DOHH2 (cell line): ENCODE results near the gene PEDS1.
"Not testable (repeated sequence)": the region's sequence is repeated elsewhere in the genome, so short reads cannot be mapped to it uniquely, and the experiment has no call there.

Experiments used
- H3F3A ChIP-seq: fragments of 200-600 bp; sonication (generic), shearing (Covaris generic); 2 replicates; pipeline ENCODE4 v1.6.0; 2016; ENCODE audit warnings: antibody characterized with exemption, mild to moderate bottlenecking; ENCODE audit not compliant: control insufficient read depth, insufficient read depth
- H3K27ac ChIP-seq: fragments of 200-600 bp; sonication (generic); 2 replicates; pipeline ENCODE4 v1.5.1; 2014; ENCODE audit warnings: low read depth, mild to moderate bottlenecking, low read length, moderate library complexity
- H3K27me3 ChIP-seq: fragments of 200-600 bp; sonication (generic); 2 replicates; pipeline ENCODE4 v1.6.1; 2014; ENCODE audit warnings: mild to moderate bottlenecking, low read length, mixed read lengths; ENCODE audit not compliant: control insufficient read depth
- H3K36me3 ChIP-seq: fragments of 200-600 bp; sonication (generic); 2 replicates; pipeline ENCODE4 v1.6.1; 2014; ENCODE audit warnings: mild to moderate bottlenecking, low read length, moderate library complexity, mixed read lengths; ENCODE audit not compliant: control insufficient read depth
- H3K4me1 ChIP-seq: fragments of 200-600 bp; sonication (generic); 2 replicates; pipeline ENCODE4 v1.6.1; 2014; ENCODE audit warnings: mild to moderate bottlenecking, low read length, mixed read lengths; ENCODE audit not compliant: control insufficient read depth
- H3K4me2 ChIP-seq: fragments of 200-600 bp; sonication (generic); 2 replicates; pipeline ENCODE4 v1.6.0; 2014; ENCODE audit warnings: mild to moderate bottlenecking, low read length, moderate library complexity
- H3K4me3 ChIP-seq: fragments of 200-600 bp; sonication (generic); 2 replicates; pipeline ENCODE4 v1.5.1; 2014; ENCODE audit warnings: mild to moderate bottlenecking, low read length, mixed read lengths
- H3K79me2 ChIP-seq: fragments of 200-600 bp; sonication (generic); 2 replicates; pipeline ENCODE4 v1.6.1; 2014; ENCODE audit warnings: mild to moderate bottlenecking, low read length, mixed read lengths; ENCODE audit not compliant: control insufficient read depth
- H3K9me2 ChIP-seq: fragments of 200-600 bp; sonication (generic); replicated peaks from 2 replicates; pipeline ENCODE4 v1.6.1; 2014; ENCODE audit warnings: mild to moderate bottlenecking, low read length, mixed read lengths; ENCODE audit not compliant: control insufficient read depth
- H3K9me3 ChIP-seq: fragments of 200-600 bp; sonication (generic); 2 replicates; pipeline ENCODE4 v1.6.1; 2014; ENCODE audit warnings: antibody characterized with exemption, low read length, mixed read lengths; ENCODE audit not compliant: control insufficient read depth, insufficient read depth
- H4K20me1 ChIP-seq: fragments of 200-600 bp; sonication (generic); 2 replicates; pipeline ENCODE4 v1.6.0; 2014; ENCODE audit warnings: low read depth, mild to moderate bottlenecking, antibody characterized with exemption, low read length, moderate library complexity; ENCODE audit not compliant: control insufficient read depth, insufficient read depth
- CTCF ChIP-seq: fragments of 200-600 bp; sonication (generic); IDR thresholded peaks from one replicate; pipeline ENCODE4 v1.5.1; 2014; ENCODE audit warnings: antibody characterized with exemption, mild to moderate bottlenecking, low read depth, low read length; ENCODE audit not compliant: poor library complexity, severe bottlenecking
- EZH2phosphoT487 ChIP-seq: fragments of 200-600 bp; sonication (generic); IDR thresholded peaks from 2 replicates; pipeline ENCODE4 v1.6.1; 2017; ENCODE audit warnings: borderline replicate concordance, mild to moderate bottlenecking, antibody characterized with exemption, low read length, moderate library complexity, mixed read lengths

The PEDS1 gene

GRCh38 chr20:50153500-50154377 lies at the start of gene PEDS1:
Gene PEDS1 (minus strand): TSS chr20:50153723. CDS start chr20:50153637, 86 bp downstream.
- Histone ChIP-seq H3K27ac (no peak within 1 kb of the TSS), H3K9me2 (no peaks in the 10 kb centered on the region), H3K9me3 (no peaks in the 10 kb centered on the region), H3K27me3 (no peaks in the 10 kb centered on the region), H3K79me2 (peaks cover 41% of the 10 kb centered on the region), H4K20me1 (no peaks in the 10 kb centered on the region), H3K4me2 (peak within 1 kb of the TSS; percentile 92), H3K36me3 (peaks cover 14% of the 10 kb centered on the region), H3K4me1 (peaks cover 23% of the 10 kb centered on the region), H3K4me3 (peak within 1 kb of the TSS; percentile 86), H3F3A (no peaks in the 10 kb centered on the region)
- TF ChIP-seq CTCF (no peak), EZH2phosphoT487 (no peak)

GRCh38 chr20:50202677-50203076 lies 49.2 kb upstream of the PEDS1 start:
- Histone ChIP-seq H3K27me3 (peaks cover 2% of the 10 kb centered on the region; the same call in 1 of the 2 replicates), H4K20me1 (no peaks in the 10 kb centered on the region), H3K9me2 (no peaks in the 10 kb centered on the region), H3K9me3 (peaks cover 4% of the 10 kb centered on the region; the same call in 1 of the 2 replicates), H3K79me2 (no peaks in the 10 kb centered on the region), H3K4me3 (no peak overlapping the region), H3K27ac (no peak overlapping the region), H3K36me3 (no peaks in the 10 kb centered on the region), H3F3A (no peaks in the 10 kb centered on the region), H3K4me1 (peaks cover 27% of the 10 kb centered on the region), H3K4me2 (no peak overlapping the region)
- no peak for TF ChIP-seq CTCF
- TF ChIP-seq EZH2phosphoT487 = no peak

- not testable (repeated sequence) for H3K4me2 ChIP-seq, H3K4me3 ChIP-seq, H3F3A ChIP-seq, H3K36me3 ChIP-seq, H3K27ac ChIP-seq, H3K27me3 ChIP-seq, H3K9me3 ChIP-seq, H3K9me2 ChIP-seq, H3K79me2 ChIP-seq, H4K20me1 ChIP-seq
- H3K4me1 ChIP-seq = peaks cover 36% of the 10 kb centered on the region
Observed at GRCh38 chr20:50201710-50202109, 48.2 kb upstream of the PEDS1 start.

DNA sequence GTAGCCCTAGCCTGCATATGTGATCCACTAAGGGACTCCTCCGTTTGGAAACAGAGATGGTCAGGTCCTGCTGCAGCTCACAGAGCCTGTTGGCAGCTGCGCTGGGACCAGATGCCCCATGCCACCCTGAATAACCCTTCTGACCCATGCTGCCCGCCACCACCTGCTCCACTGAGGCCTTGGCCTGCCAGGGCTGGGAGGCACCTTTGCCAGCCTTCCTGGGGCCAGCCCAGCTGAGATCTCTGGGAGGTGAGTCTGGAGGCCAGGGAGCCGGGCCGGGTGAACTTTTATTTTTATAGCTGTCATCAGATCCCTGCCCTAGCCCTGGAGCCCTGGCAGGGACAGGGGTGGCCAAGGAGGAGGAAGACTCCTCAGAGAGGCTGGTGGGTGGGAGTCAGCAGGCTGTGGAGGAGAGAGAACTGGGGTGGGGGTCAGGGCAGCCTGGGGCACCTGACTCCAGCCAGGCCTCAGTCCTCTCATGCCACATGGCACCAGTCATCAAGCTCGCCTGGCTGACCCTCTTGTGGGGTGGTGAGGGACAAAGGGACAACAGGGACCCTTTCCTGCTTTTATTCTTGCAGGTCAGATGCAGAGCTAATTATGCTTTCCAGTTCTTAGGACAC lies 47.1 kb upstream of the PEDS1 start:
- no peaks in the 10 kb centered on the region for H3K79me2 ChIP-seq
- no peak for TF ChIP-seq EZH2phosphoT487
- no peak for TF ChIP-seq CTCF
- H3K27me3 ChIP-seq = no peaks in the 10 kb centered on the region
- H3K27ac ChIP-seq = 0 out of 2 replicates have a peak overlapping the region, but pooled peaks have one; percentile 14
- H3K9me3 ChIP-seq = peaks cover 4% of the 10 kb centered on the region; the same call in 1 of the 2 replicates
- no peaks in the 10 kb centered on the region for H3K9me2 ChIP-seq
- H3K36me3 ChIP-seq = no peaks in the 10 kb centered on the region
- peaks cover 36% of the 10 kb centered on the region for H3K4me1 ChIP-seq
- H3F3A ChIP-seq = no peaks in the 10 kb centered on the region
- no peak overlapping the region for H3K4me3 ChIP-seq
- no peaks in the 10 kb centered on the region for H4K20me1 ChIP-seq
- peak overlapping the region; percentile 51; the same call in 1 of the 2 replicates for H3K4me2 ChIP-seq
